Uterus (tissue), 2 donors: Measurements from ENCODE around the gene THPO.

Source experiments
- CTCF ChIP-seq, 4 experiments: fragments of 200-600 bp in 2 of 4; fragments of 450-650 bp in 2 of 4; sonication (generic) in 2 of 4; IDR thresholded peaks; one replicate each; pipeline ENCODE4 v1.5.1; 2016 to 2019; ENCODE audit warnings: antibody characterized with exemption in 4 of 4, mild to moderate bottlenecking in 2 of 4, moderate library complexity in 1 of 4
- POLR2A ChIP-seq, 2 donors: fragments of 450-650 bp; IDR thresholded peaks; one replicate each; pipeline ENCODE4 v1.6.1; 2016; ENCODE audit warnings: antibody characterized with exemption in 2 of 2, mild to moderate bottlenecking in 1 of 2, moderate library complexity in 1 of 2

- TF ChIP-seq CTCF (IDR thresholded peaks at IDR 0.05), result no peak
- TF ChIP-seq POLR2A (IDR thresholded peaks at IDR 0.05), result no peak
These were observed 49.5 kb downstream of the THPO start for GRCh38 chr3:184328516-184328915.
